DND-41 (cell line): ENCODE measurements around the gene LRG1.

ENCODE experiments used
- ATAC-seq: fragments of 200-7000 bp; cut with Tn5 transposase; 3 replicates; pipeline ENCODE4 v1.9.1; 2021; ENCODE audit warnings: low read depth; ENCODE audit not compliant: insufficient read depth
- DNase-seq: peaks from one replicate; pipeline ENCODE4 v3.0.0-alpha.2; 2020
- H2AFZ ChIP-seq: 2 replicates; pipeline ENCODE4 v1.6.0; 2012; ENCODE audit warnings: low read depth, low read length
- H3K27ac ChIP-seq: 2 replicates; pipeline ENCODE4 v1.5.1; 2012; ENCODE audit warnings: low read length, inconsistent platforms
- H3K27me3 ChIP-seq: fragments of 200-600 bp; sonication (generic); 2 replicates; pipeline ENCODE4 v1.6.0; 2012; ENCODE audit warnings: low read length, mild to moderate bottlenecking, inconsistent platforms; ENCODE audit not compliant: insufficient read depth, poor library complexity
- H3K36me3 ChIP-seq: 2 replicates; pipeline ENCODE4 v1.5.1; 2012; ENCODE audit warnings: low read length, inconsistent platforms; ENCODE audit not compliant: insufficient read depth
- H3K4me1 ChIP-seq: 2 replicates; pipeline ENCODE4 v1.5.1; 2012; ENCODE audit warnings: mild to moderate bottlenecking, low read length; ENCODE audit not compliant: insufficient read depth
- H3K4me2 ChIP-seq: 2 replicates; pipeline ENCODE4 v1.6.0; 2012; ENCODE audit warnings: mild to moderate bottlenecking, moderate library complexity, low read length, inconsistent platforms; ENCODE audit not compliant: insufficient read depth
- H3K4me3 ChIP-seq, 2 experiments: fragments of 200-600 bp in 1 of 2; shearing (Covaris generic) in 1 of 2; 2 replicates each; pipeline ENCODE4 v1.5.1; 2012 to 2016; ENCODE audit warnings: inconsistent platforms in 2 of 2, low read length in 2 of 2, mild to moderate bottlenecking in 2 of 2, low read depth in 1 of 2, moderate library complexity in 1 of 2
- H3K79me2 ChIP-seq: 2 replicates; pipeline ENCODE4 v1.6.0; 2012; ENCODE audit warnings: low read length, inconsistent platforms; ENCODE audit not compliant: insufficient read depth
- H3K9ac ChIP-seq: 2 replicates; pipeline ENCODE4 v1.6.0; 2012; ENCODE audit warnings: low read depth, mild to moderate bottlenecking, inconsistent platforms, low read length, moderate library complexity
- H3K9me3 ChIP-seq: 2 replicates; pipeline ENCODE4 v1.5.1; 2012; ENCODE audit warnings: low read length, moderate library complexity, mild to moderate bottlenecking, inconsistent platforms; ENCODE audit not compliant: insufficient read depth, severe bottlenecking
- H4K20me1 ChIP-seq: 2 replicates; pipeline ENCODE4 v1.6.0; 2012; ENCODE audit warnings: low read length; ENCODE audit not compliant: insufficient read depth
- CTCF ChIP-seq: IDR thresholded peaks from 2 replicates; pipeline ENCODE4 v1.5.1; 2012; ENCODE audit warnings: borderline replicate concordance, low read length, moderate library complexity, mild to moderate bottlenecking; ENCODE audit not compliant: poor library complexity, severe bottlenecking; ENCODE audit errors: extremely low read depth
- EZH2 ChIP-seq: IDR thresholded peaks from 3 replicates; pipeline ENCODE4 v1.6.1; 2012; ENCODE audit warnings: borderline replicate concordance, low read depth, mild to moderate bottlenecking, moderate library complexity, low read length, inconsistent platforms; ENCODE audit not compliant: severe bottlenecking

Gene LRG1

GRCh38 chr19:4500841-4501591, 38.8 kb downstream of the LRG1 start:
- no peaks in the 10 kb centered on the region for H3K9me3 ChIP-seq
- H3K79me2 ChIP-seq = no peaks in the 10 kb centered on the region
- H3K4me1 ChIP-seq = no peaks in the 10 kb centered on the region
- H3K27me3 ChIP-seq = no peaks in the 10 kb centered on the region
- DNase-seq (no peak), ATAC-seq (no peak)
- TF ChIP-seq CTCF (no peak), EZH2 (no peak)
- no peak overlapping the region for H2AFZ ChIP-seq
- H3K4me2 ChIP-seq = no peak overlapping the region
- H3K27ac ChIP-seq = no peak overlapping the region
- H3K36me3 ChIP-seq = peaks cover 76% of the 10 kb centered on the region
- 0 out of 2 replicates have a peak, but pooled peaks cover 4% of the 10 kb centered on the region for H4K20me1 ChIP-seq
- no peak overlapping the region for H3K4me3 ChIP-seq
- H3K9ac ChIP-seq = no peak overlapping the region

GRCh38 chr19:4499855-4500254, 40.0 kb downstream of the LRG1 start:
- H3K4me2 ChIP-seq = no peak overlapping the region
- peaks cover 74% of the 10 kb centered on the region for H3K36me3 ChIP-seq
- H3K79me2 ChIP-seq = no peaks in the 10 kb centered on the region
- H2AFZ ChIP-seq = no peak overlapping the region
- H3K4me3 ChIP-seq = no peak overlapping the region
- no peaks in the 10 kb centered on the region for H3K4me1 ChIP-seq
- no peaks in the 10 kb centered on the region for H3K27me3 ChIP-seq
- DNase-seq (no peak), ATAC-seq (no peak)
- no peak overlapping the region for H3K27ac ChIP-seq
- H4K20me1 ChIP-seq = 0 out of 2 replicates have a peak, but pooled peaks cover 4% of the 10 kb centered on the region
- no peaks in the 10 kb centered on the region for H3K9me3 ChIP-seq
- TF ChIP-seq CTCF (no peak), EZH2 (no peak)
- H3K9ac ChIP-seq = no peak overlapping the region

GRCh38 chr19:4499318-4499717, 40.5 kb downstream of the LRG1 start:
- Histone ChIP-seq H3K4me1 (no peaks in the 10 kb centered on the region), H3K79me2 (no peaks in the 10 kb centered on the region), H3K4me3 (no peak overlapping the region), H3K9me3 (no peaks in the 10 kb centered on the region), H3K9ac (no peak overlapping the region), H4K20me1 (0 out of 2 replicates have a peak, but pooled peaks cover 4% of the 10 kb centered on the region), H2AFZ (no peak overlapping the region), H3K27ac (no peak overlapping the region), H3K36me3 (peaks cover 74% of the 10 kb centered on the region), H3K27me3 (no peaks in the 10 kb centered on the region), H3K4me2 (no peak overlapping the region)
- ATAC-seq (no peak), DNase-seq (no peak)
- TF ChIP-seq EZH2 (no peak), CTCF (no peak)
